HG03095 (cell line): ENCODE results near the gene HOXB9.

Source experiments
- ATAC-seq: cut with Tn5 transposase; IDR thresholded peaks from one replicate; pipeline ENCODE4 v1.9.1; 2021; ENCODE audit warnings: moderate library complexity; ENCODE audit not compliant: unreplicated experiment

HOXB9 gene

DNA sequence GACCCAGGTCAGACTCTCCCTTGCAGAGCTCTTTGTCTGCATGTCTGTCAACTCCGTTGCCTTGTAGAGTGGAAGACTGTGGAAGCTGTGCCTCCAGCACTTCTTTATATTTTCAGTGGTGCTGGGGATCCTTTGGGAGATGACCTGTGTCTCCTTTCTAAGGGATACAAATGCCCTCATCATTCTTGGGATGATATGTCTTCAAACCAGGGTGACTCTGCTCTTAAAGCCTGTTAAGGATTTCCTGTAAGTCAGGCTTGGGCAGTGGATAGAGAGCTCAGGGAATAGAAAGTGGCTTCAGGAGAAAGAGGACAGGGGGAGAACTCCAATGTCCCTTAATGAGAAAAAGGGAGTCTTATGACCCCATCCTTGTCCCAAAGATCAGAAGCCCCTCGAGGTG is 37.6 kb downstream of the HOXB9 start:
- no peak for ATAC-seq

DNA sequence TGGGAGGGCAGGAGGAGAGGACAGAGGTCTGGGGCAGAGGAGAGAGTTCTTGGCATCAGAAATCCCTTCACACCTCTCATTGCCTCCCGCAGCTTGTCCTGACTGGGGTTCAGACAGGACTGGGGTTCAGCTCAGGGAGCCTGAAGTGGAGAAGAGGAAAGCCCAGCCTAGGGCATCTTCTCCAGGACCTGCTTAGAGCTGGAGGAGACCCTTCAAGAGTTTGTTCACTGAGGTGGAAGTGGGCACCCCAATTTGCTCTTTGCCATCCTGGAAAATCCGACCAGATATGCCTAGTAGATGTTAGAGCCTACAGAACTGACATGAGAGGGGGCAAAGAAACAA is 38.1 kb downstream of the HOXB9 start:
- no peak for ATAC-seq

DNA sequence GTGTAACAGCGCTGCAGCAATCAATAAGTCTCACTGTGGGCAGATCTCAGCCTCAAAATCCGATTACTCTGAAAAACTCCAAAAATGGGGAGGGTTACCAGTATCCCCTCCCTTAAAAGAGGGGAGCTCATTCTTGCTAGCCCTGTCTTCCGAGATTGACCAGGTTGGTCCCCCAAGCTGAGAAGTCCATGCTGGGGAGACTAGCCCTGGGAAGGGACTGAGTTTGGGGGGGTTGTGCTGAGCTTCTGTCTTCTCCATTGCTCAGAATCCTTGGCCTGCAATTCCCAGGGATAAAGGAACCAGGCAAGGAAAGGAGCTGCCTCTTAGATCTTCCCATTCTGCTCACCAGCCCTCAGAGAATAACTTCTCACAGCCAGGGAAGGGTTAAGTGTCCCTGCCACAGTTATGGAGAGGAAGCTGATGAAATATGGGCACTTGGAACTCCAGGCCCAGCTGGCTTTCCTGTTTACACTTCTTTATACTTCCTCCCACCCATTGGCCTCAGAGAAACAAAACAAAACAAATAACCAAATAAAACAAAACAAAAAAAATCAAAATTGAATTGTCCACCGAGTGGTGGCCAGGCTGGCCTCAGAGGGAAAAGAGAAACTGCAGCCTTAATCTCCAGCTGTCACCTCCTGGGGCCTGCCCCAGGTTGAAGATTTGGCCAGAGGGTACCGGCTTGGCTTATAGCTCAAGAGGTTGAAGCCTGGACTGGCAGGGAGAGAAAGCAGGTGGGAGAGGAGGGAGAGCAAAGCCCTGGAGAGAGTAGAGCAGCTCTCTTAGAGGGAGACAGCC is 38.7 kb downstream of the HOXB9 start:
- no peak for ATAC-seq

DNA sequence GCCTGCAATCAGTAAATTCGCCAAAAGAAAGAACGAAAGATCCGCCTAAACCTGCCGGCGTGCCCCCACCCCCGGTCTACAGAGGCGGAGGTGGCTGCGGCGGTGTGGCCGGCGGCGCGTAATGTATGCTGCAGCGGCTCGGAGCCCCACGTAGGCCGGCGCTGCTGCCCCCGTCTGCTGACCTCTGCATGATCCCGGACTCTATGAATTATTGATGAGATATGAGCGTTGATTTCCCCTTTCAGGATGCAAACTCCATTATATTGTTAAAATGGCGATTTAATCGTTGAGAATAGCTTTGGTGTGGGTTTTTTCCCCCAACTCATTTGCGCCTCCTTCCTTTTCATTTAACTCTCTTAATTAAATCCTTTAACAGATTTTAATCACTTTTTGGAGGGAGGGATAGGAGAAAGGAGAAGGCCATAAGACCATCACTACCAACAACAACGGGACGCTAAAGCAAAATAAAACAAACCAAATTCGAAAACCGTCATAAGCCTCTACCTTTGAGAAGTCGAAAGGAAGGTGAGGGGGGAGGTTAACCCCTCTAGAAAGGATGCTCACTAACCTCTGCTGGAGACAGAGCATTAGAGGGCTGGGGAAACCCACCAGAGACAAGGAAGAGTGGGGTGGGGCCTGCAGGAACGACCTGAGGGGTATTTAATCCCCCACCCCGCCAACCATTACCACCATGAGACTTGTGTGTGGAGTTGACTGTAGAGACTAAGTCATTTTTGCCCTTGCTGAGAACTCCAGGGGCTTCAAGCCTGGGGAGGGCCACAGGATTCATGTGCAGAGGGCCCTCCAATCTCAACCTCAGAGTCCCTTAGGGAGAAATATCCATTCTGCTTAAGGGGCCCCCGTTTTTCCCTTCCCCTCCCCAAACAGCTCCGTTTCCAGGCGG is 39.6 kb downstream of the HOXB9 start:
- no peak for ATAC-seq

DNA sequence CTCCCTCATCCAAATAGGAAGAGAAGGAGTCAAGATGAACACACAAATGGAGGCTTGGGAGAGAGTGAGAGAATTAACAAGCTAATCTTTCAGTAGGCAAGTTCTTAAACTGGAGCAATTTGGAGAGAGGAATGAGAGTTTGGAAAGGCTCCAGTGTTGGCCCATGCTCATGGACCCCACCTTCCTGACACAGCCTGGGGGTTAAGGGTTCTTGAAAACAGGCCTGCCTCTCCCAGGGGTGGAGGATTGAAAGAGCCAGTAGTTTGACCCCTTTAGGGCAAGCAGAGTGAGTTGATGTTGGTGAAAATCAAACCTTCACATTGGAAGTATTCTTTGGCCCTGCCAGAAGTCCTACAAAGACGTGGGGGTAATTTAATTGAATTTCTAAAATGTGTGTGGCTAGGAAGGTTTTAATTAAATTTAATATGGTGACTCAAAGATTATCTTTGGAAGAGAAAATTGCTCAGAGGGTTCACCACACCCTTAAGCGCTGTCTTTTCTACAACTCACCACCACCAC is 41.9 kb downstream of the HOXB9 start:
- ATAC-seq = no peak

DNA sequence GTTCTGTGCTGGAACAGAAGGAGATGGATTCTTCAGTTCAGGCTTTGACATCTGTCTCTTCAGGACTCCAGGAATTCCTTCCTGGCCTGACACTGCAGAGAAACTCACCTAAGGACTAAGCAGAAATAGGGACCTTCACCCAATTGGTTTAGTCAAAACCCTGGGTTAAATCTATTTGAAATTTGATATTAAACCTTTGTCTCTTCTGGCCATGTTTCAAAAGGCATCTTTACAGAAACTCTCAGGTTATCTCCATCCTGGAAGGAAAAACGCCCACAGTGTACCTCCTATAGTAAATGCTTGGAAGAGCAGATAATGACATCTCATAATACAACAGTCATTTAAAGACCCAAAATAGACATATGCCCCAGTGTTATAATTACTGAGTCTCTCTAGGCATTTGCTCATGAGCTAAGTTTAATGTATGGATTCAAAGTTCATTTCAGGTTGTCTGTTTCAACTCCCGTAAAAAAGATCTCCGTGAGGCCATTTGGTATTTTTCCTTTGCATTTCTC is 42.4 kb downstream of the HOXB9 start:
- ATAC-seq = no peak

DNA sequence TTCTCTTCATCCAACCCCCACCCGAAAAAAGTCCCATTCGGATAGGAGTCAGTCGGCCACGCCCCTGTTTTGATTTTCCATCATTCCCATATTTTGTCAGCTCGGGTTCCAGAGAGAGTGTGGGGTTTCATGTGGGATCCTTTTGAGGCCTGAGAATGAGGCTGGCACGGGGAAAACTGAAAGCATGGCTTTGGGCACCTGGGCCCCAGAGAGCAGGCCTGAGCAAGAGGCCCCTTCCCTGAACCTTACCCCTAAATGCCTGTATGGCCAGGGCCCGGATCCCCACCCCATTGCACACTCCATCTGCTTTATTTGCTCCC is 43.4 kb downstream of the HOXB9 start:
- no peak for ATAC-seq

DNA sequence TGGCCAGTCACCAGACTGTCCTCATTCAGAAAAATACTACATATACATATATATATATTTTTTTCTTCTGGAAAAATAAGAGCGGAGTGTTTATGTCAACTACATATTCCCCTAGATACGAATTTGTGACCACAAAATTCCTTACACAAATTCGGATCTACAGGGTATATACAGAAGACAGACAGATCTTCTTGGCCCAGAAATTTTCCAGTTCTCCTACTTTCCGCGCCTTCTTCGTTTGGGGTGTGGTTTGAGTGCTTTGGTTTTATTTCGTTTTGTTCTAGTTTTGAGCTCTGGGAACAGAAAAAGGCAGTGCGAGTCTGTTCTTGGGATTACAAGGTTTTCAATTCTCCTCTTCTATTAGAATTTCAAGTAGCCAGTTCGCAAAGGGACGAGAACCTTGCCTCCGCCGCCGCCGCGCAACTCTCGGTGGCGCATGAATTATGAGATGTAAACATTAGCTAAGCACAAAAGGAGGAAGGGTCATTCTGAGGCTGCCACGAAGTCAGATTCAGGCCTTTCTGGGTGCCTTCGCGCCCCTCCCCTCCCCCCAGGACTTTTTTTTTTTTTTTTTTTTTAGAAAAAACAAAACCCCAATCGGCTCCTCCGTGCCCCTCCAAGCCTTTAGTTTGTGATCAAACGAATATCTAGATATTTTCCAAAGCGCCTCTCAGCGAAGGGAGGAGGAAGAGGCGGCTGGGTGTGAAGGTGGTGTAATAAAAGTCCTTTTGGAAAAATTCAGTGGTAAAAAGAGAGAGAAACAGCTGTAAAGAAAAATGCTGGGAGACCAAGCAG is 46.2 kb downstream of the HOXB9 start:
- ATAC-seq = no peak

DNA sequence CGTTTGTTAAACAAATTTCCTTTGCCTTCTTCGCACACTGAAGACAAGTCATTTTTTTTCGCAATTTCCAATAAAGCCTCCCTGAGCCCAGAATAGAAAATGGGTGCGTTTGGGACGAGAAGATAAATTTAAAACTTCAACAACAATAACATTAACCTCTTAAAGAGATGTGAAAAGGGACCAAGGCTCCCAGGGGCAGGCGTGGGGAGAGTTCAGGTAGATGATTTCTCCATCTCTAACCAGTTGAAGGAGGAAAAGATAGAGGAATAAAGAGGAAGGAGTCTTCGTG is 46.7 kb downstream of the HOXB9 start:
- ATAC-seq = no peak

DNA sequence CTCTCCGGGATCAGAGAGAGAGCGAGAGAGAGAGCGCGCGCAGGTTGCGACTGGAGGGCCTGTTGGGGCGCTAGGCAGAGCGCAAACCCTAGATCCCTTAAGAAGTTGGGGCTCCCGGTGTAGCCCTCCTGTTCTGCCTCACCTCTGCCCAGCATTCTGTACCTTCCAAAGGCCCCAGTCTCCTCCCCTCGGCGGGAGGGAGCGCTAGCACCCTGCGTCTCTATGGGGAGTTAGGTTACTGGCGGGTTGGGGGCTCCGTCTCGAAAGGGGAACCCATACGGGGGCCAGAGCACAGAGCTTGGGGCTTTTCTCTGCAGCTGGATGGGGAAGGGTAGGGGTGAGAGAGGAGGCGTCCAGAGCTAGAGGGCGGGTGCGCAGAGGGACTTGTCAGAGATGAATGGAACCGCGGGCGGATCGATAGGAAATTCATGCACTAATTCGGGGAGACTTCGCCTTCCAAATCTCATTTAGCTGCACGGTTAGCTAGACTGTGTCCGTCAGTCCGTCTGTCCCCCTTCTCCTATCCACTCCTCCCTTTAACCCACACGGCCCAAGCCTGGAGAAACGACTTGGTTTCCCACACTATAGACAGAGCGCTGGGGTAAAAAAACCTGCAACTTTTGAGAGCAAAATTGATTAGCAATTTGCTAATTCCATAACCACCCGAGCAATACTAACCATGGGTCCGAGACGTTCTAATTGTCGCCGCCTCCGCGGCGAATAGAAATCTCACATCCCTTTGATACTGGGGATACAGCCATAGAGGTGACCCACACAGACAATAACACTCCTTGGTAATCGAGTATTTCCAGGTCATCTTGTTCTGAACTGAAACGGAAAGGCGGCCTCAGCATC is 47.3 kb downstream of the HOXB9 start:
- no peak for ATAC-seq

DNA sequence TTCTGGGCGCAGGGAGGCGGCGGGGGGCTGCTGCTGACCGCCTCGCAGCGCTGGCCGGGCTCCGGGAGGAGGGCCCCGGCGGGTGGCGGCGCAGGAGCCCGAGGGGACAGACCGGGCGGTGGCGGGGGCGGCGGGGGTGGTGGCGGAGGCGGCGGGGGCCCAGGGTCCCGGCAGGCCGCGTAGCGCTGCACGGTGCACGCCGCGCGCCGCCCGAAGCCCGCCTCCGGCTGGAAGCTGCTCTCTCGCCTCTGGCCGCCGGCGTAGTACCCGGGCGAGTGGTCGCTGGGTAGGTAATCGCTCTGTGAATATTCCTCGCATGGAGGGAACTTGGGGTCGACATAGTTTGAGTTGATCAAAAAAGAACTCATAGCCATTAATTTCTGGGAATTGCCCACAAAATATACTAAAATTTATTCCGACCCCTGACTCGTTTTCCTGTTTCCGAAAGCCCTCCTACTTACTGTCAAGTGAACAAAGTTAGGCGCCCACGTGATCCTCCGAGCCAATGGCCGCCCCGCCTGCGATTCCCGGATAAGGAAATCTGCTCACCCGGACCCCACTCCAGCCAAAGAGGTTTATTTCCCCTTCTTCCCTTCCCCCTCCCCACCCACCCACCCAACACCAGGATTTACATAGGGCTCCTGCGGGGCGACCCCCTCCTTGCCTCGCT is 48.1 kb downstream of the HOXB9 start, which contains the start of gene HOXB4:
HOXB4 (minus strand) TSS at position 405 of the 670 bp plus-strand sequence; CDS start at position 374, 31 bp downstream.
- no peak for ATAC-seq

DNA sequence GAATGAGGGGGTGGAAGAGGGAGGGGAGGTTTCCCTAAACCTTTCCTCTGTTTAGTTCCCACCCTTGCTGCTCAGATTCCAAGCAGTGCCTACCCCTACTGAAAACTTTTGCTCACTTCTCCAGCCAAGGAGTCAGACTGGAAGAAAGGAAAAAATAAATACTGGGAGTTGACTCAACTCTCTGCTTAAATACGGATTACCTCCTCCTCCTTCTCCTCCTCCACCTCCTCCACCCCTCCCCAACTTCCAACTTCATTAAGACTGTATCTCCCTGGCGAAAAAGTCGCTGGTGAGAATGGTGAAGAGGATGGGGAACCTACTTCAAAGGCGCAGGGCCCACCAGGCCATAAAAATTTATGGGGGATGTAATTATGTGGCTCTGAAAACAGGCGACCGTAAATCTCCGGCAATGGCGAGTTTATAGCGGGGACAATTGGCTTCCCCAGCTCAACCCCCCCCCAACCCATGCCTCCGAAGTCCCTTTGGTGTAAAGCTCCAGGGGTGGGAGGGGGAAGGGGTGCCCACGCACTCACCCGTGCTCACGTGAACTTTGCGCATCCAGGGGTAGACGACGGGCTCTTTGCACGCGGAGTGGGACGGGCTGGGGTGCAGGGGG is 48.7 kb downstream of the HOXB9 start:
- no peak for ATAC-seq

DNA sequence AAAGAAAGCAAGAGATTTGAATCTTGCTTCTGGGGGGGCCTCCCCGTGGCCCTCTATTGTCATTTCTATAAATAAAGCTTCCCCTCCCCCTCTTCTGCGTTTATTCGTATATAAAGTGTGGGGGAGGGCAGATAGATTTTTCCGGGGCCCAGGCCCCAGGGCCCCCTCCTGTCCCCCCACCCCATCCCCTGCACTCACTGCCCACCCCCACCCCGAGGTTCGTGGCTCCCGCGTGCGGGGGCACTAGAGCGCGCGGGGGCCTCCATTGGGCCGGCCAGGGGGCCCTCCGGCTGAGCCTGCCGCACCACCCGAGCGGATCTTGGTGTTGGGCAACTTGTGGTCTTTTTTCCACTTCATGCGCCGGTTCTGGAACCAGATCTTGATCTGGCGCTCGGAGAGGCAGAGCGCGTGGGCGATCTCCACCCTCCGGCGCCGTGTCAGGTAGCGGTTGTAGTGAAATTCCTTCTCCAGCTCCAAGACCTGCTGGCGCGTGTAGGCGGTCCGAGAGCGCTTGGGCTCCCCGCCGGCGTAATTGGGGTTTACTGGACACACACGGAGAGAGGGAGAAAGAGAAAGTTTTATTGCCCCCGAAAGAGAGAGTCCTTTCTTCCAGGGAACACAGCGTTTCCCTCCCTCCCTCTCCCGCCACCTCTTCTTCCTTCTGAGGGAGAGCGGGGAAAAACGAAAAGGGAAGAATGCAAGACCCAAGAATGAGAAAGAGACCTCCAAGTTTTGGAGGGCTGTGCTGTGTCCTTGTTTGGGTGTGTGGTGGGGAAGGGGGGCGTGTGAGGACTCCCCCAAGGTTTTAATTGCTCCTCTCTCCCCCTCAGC is 49.5 kb downstream of the HOXB9 start:
- ATAC-seq = no peak

DNA sequence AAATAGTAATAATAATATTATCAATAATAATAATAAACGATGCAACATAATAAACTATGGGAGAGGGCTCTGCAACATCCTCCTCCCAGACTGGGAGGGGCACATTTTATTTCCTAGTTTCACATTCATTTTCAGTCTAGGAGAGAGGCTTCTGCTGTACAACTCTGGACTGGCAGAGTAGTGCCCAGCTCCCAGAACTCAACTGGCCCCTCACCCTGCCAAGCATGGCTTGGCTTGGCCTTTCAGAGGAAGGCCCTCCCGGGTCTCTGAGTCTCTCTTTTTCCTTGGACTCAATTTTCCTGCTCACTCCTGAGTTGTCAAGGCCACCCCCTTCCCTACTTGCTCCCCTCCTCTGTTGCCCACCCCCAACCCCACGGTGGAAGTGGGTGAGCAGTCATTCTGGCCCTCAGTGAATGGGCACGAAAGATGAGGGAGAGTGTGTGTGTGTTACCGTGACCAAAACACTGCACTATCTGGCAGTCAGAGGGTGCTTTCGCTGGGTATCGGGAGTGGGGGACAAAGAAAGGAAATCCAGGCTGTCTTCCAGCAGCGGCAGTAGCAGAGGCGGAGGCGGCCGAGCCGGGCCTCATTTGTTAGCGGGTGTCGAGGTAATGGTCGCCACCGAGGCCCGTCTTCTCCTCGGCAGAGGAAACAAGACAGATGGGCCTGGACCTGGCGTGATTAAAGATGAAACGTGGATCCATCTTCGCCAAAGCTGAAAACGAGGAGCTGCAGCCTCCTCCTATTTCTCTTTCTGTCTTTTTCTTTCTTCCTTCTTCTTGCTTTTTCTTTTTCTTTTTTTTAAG is 50.3 kb downstream of the HOXB9 start:
- ATAC-seq = no peak

DNA sequence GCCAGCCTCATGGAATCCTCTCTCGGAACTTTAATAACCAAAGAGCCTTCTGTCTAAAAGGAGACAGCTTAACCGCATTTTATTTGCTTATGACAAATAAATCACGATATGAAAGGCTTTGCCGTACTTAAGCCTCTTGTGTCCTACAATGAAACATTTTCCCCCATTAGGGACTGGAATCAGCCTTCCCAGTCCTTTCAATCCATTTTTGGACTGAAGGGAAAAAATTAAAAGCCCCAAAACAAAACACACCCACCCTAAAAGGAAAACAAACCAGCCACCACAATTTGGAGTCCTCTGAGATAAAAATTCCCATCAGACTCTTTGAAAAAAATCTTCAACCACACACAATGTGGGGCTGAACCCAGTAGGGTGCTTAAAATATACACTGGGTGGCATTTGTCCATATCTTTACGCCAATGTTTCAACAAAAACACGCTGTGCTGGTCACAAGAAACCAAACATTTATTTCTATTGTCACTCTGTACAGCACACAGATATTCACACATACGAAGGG is 51.0 kb downstream of the HOXB9 start:
- ATAC-seq = no peak

DNA sequence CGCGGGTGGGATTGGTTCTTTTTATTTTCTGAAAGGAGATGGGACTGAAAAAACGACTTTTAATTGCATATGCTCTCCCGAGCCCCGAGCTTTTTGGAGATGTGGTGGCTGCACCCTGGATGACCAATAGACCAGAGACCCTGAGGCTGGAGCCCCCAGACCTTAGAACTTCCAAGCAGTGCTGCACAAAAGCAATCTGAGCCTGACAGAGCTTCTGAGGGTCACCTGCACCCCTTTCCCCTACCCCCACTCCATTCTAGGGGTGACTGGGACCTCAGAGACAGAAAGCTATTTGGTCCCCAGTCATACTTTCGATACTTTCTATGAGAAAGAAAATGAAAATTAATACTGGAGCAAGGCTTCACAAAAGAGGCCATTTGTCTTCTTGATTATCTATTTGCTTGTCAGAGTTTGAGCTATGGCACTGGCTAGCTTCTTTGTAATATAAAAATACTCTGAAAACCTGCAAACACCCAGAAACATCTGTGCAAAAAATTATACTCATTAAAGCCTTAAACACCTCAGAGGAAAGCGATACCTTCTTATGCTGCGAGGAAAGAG is 51.6 kb downstream of the HOXB9 start:
- ATAC-seq = no peak

DNA sequence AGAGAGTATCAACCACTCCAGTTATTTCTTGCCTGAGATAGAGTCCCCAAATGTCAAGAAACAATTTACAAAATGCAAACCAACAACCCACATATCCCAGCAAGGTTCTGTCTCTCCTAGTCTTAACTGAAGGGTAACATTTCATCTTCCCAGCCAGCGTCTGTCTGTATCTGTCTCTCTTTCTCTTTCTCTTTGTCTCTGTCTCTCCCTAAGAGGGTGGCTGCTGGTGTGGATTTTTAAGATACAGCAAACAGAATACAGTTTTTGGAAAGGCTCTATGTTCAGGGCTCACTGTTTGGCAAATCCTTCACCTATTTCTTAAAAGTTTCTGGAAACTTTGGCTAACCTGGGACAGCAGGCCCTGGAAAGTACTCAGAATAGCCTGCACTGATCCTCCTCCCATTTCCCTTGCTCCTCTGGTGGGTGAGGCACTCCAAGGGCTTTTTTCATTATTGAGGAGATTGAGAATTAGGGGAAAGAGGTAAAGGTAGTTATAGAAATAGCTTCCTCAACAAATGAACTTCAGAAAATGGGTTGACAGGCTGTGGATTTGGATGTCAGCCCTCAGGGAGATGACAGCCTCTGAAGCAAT is 54.2 kb downstream of the HOXB9 start:
- ATAC-seq = no peak
